GM18498 (cell line): ENCODE data around the gene BAMBI.
A peak's percentile ranks its signal among the peaks of the same experiment; 100 is the strongest.
"Not testable (repeated sequence)": the region's sequence is repeated elsewhere in the genome, so short reads cannot be mapped to it uniquely, and the experiment has no call there.

Experiments used
- ATAC-seq: cut with Tn5 transposase; IDR thresholded peaks from one replicate; pipeline ENCODE4 v1.9.1; 2021; ENCODE audit warnings: mild to moderate bottlenecking, moderate library complexity; ENCODE audit not compliant: unreplicated experiment

The BAMBI gene

GRCh38 chr10:28676968-28677887 is at the start of gene BAMBI:
BAMBI (plus strand) TSS chr10:28677521; CDS start chr10:28677898, 377 bp downstream.
- ATAC-seq, result peak; percentile 99

DNA sequence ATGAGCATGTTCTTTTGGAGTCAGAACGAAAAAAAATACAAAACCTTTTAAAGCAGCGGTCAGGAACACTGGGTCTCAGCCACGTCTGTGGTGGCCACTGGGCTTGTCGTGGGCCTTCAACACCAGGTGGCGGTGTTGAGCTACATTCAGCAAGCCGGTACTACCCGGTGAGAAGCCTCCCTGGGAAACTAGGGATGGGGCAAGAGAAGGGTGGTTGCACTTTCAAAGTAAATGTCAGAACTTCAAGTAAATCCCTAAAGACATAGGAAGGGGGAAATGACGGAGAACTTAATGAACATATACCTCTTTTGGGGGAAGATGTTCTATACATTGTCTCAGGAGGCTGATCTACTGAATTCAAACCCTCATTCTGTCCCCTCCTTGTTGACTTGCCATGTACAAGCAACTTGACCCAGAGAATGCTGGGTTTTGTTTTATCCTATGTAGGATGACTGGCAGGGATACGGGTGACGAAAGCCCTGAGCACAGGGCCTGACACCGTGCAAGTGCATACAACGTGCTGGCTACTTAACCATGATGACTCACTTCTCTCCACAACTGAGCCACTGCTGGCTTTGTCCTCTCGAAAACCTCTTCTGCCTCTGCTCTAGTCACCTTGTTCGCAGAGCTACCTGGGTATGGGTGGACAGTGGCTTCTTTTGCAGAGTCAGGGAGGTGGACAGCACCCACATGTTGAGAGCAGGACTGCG is 49.0 kb upstream of the BAMBI start:
- peak; percentile 75 for ATAC-seq

DNA sequence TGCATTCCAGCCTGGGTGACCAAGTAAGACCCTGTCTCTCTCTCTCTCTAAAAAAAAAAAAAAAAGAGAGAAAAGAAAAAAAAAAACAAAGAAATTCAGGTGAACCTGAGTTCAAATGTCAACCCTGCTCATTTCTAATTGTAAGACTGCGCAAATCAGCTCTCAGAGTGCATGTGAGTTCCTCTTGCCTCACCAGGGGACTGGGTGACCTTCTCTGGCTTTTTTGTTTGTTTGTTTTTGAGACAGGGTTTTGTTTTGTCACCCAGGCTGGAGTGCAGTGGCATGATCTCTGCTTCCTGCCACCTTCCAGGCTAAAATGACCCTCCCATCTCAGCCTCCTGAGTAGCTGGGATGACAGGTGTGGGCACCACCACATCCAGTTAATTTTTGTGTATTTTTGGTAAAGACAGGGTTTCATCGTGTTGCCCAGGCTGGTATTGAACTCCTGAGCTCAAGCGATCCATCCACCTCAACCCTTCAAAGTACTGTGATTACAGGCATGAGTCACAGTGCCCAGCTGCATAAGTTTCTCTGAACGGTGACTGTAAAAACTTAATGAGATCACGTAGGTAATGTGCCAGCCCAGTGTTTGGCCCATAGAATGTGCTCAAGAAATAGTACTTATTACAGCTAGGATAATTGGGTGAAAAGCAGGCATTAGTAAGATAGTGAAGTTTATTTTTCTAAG is 45.3 kb upstream of the BAMBI start:
- ATAC-seq, result no peak

- ATAC-seq, result no peak
Measured at GRCh38 chr10:28632584-28632945, 44.8 kb upstream of the BAMBI start.

GRCh38 chr10:28633750-28634149 is 43.6 kb upstream of the BAMBI start:
- ATAC-seq, result no peak

- no peak for ATAC-seq
Measured at GRCh38 chr10:28637346-28637745, 40.0 kb upstream of the BAMBI start.

DNA sequence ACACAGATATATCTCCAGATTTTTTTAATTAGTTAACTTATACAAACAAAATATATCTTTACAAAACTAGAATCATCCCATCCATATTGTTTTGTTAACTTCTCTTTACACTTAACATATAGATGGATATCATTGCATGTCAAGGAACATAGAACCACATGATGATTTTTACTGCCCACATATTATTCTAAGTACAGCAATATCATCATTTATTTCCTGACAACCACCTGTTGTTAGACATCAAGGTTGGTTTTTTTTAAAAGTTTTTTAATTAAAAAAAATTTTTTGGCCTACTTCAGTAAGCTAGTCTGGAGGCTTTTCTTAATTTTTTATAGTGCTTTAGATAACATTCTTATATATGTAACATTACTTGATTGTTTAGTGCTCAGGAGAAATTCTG is 38.9 kb upstream of the BAMBI start:
- ATAC-seq, result no peak

DNA sequence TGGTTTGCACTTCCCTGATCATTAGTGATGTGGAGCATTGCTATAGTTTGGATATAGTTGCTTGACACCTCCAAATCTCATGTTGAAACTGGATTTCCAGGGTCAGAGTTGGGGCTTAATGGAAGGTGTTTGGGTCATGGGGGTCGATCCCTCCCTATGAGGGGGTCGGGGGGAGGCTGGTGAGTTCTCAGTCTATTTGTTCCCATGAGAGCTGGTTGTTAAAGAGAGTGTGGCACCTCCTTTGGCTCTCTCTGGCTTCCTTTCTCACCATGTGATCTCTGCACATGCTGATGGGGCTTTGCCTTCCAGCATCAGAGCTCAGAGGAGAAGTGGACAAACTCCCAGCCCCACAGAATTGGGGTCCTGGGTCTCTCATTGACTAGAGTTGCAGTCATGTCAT is 36.8 kb upstream of the BAMBI start:
- no peak for ATAC-seq

DNA sequence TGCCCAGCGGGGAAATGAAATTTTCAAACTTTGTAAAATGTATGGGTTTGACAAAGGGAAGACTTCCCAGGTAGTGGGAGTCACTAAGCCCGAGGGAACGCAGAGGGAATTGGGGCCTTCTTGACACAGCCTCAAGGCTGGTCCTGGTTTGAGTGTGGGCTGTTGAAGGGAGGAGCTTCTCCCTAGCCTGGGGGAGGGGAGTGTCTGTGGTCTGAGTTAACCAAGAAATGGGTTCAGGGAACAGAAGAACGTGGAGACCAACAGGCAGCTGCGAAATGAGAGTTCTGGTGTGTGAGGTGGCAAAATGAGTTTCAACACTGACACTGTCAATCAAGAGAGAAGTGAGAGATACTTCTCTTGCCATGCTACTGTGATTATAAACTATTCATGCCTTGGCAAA is 32.7 kb upstream of the BAMBI start:
- no peak for ATAC-seq

DNA sequence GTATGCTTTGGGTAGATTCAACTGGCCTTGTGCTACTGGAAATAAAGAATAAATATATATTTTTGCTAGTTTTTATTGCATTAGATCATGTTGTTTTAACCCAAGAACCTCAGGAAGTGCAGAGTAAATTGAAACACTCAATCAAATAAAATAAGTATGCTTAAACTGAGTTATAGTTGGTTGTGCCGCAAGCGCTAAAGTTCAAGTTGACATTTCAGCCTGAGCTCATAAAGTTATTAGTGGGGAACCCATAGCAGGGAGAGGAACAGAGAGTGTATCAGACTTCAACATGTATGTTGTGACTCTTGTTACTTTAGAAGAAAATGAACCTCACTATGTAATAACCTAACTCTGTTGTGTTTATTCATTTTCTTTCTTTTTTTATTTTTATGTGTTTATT is 25.2 kb upstream of the BAMBI start:
- no peak for ATAC-seq

- no peak for ATAC-seq
Measured at GRCh38 chr10:28652703-28653102, 24.6 kb upstream of the BAMBI start.

- ATAC-seq, result not testable (repeated sequence)
Measured at GRCh38 chr10:28658824-28659223, 18.5 kb upstream of the BAMBI start.

DNA sequence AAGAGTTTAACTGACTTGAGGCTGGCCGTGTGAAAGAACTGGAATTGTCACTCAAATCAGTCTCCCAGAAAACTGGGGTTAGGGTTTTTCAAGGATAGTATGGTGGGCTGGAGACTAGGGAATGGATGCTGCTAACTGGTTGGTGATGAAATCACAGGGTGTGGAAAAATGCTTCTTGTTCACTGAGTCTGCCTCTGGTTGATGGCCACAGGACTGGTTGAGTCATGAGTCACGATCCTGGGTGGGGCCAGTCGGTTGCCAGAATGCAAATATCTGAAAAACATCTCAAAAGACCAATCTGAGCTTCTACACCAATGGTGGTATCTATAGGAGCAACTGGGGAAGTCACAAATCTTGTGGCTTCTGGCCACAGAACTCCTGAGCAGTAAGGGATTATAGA is 16.3 kb upstream of the BAMBI start:
- no peak for ATAC-seq

GRCh38 chr10:28663576-28664368 is 13.5 kb upstream of the BAMBI start:
- peak; percentile 94 for ATAC-seq

DNA sequence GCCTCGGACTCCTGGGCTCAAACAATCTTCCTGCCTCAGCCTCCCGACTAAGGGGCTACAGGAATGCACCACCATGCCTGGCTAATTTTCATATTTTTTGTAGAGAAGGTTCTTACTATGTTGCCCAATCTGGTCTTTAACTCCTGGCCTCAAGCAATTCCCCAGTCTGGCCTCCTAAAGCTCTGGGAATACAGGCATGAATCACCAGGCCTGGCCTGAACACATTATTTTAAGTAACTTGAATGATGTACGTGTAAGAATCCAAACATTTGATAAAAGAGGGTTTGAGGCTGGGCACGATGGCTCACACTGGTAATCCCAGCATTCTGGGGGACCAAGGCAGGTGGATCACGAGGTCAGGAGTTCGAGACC is 13.0 kb upstream of the BAMBI start:
- no peak for ATAC-seq

DNA sequence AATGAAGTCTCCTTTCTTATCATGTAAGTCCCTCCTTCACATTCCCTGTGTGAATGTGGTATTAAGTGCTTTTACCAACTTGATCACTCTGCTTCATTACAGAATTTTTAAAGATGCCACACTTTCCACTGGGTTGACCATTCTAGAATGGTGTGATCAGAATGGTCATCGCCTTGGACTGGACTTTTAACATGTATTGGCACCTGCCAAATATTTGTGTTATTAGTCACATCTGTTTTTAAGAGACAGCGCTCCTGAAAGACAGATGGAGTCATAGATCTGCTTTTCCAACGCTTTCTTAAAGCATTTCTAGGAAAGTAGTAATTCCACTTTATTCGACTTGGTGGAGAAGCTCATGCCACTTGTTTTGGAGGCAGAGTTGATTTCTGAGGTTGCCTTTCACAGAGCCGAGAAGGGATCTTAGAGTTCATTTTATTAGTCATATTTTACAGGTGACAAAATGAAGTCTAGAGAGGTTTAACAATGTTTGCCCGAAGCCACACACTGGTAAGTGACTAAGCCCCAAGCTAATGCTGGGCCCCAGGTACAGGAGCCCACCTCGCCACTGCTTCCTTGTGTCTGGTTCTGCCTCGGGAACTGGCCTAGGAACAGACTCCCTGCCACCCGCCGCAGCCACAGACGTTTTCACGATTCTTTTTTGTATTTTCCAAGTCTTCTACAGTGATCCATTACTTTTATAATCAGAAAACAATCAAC is 10.4 kb upstream of the BAMBI start:
- no peak for ATAC-seq

DNA sequence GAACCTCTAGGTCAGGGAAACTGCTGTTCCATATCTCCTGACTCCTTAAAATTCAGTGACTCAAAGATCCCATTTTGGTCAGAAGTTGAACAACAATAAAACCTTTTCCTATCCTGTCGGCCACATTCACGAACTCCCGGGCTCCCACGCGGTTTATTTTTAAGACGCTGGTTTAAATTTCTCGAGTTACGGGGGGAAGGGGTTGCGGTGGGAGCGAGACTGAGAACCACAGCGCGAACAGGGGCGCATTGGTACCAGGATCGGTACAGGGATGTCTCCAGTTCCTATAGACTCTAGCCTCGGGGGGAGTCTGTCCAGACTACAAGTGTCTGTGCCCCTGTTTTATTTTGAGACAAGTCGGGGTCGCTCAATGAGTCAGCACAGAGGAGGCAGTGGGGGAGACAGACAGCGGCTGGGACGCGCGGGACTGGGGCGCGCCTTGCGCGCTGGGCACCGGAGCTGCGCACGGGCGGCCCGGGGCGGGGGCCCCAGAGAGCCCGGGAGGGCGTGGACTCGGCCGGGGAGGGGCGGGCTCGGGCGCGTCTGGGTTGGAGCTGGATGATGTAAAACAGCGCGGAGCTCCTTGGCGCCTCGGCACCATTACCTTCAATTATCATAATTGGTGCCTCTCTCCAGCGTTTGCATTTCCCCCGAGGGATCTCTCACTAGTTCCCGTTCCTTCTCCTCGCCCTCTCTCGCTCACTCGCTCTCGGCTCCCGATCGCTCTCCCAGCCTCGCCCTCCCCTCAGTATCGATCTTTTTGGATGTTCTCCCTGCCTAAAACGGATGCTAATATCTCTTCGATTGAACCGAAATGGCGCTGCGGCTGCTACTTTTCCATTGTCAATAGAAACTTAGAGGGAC is 8.7 kb upstream of the BAMBI start:
- no peak for ATAC-seq

DNA sequence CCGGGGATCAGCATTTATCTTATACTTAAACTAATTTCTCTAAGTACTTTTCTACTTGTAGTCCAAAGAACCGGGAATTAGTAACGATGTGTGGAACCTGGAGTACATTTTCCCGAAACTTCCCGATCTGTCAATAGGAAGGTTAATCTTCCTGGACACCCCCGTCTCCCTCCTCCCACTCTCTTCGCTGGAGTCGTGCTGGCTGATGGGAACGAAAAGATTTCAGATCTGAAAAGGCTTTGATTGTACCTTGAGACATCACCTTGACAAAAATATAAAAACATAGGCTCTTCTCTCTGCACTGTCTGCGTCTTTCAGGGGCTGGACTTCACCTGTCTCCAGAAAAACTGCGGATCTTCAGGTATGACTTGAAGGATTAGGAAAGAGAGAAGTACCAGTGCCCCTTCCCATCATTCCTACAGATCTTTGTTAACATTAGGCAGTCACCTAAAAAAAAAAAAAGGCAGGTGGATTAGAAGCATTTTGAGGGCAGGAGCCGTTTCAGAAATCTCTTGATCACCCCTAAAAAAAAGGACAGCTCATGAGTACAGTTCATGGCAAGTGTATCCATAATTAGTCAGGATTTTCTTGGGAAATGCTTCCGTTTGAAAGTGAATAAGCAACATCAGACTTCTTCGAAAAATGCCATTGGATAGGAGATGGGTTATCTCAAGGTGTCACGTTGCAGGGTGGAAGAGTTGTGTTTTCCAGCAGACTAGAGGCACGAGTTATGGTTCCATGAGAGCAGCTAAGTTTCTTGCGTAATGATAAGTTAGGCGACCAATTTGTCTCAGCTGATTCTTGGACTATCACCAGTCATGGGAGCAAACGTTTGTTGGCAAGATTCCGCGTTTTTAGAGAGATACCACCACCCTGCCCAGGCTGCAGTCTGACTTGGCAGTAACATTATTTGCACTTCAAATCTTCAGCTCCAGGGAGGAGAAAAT is 7.8 kb upstream of the BAMBI start:
- no peak for ATAC-seq
